ENCODE data around the gene ARL5C.

Gene ARL5C

DNA sequence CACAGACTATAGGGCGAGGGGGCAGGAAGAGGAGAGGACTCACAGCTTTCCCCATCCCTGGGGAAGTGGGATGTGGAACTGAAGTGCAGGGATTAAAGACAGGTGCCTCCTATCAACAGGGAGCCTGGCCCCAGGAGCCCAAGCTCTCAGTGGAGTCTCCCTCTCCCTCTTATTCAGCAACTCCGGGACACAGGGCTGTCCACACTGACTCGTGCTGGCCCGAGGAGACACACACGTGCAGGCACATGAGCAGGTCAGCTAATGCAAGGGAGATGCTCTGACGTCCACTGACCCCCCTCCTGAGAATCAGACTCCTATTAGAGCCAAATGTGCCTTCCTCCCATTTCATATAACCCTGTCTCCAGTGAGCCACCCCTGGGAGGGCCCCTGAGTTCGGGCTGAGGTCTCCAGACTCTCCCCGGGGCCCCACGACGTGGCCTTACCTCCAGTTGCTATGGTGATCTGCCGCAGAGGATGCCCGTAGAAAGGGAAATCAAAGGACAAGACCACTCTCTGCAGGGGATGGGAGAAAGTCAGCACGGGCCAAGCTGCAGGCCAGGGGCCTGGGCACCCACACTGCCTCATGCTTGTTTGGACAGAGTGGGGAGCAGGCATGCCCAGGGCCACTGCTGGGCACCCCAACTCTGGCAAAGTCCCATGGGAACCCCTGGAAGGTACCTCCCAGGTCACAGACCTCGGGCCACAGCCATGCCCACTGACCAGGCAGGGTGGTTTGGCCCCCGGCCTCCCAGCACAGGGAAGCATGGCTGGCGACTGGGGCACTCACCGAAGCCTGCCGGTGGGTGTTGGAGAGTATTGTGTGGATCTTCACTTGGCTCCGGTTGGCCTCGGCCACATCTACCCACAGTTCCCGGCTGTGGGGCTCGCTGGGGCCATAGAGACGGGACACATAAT lies 57.2 kb downstream of the ARL5C start:
- no peak for DNase-seq (ENCODE audit: low read depth in 3 of 3)

DNA sequence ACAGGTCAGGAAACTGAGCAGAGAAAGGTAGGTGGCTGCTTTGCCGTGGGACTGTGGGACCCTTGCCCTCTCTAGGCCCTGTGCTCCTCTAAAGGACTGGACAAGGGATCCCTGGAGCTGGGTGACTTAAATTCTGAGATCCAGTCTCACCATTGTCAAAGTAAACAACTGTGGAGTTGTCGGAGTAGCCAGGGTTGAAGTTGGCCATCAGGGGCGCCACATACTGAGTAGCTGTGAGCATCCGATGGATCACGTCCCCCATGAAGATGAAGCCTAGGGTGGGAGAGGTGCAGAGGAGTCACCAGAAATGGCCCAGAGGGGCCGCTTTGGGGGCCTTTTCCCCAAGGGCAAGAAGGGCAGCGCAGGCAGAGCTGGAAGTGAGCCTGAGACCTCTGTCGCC lies 58.0 kb downstream of the ARL5C start:
- no peak for DNase-seq (ENCODE audit: low read depth in 3 of 3)

DNA sequence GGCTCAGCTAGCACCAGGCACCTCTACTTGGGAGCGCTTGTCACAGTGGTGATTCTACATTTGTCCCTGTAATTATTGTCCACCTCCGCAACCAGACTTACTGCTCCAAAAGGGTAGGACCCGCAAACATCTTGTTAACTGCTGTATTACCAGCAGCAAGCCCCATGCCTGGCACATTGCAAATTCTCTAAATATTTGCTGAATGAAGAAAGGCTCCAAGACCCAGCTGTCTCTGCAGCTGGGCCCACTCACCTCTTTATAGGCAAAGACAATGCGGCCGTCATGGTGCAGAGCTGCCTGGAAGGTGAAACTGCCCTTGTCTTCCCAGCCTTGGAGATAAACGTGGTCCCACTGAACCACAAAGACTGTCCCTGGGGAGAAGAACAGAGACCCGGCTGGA lies 58.8 kb downstream of the ARL5C start:
- DNase-seq (ENCODE audit: low read depth in 3 of 3): no peak
